DND-41 (cell line): Measurements from ENCODE around the gene CELF5.

Experiments
- CTCF ChIP-seq: IDR thresholded peaks from 2 replicates; pipeline ENCODE4 v1.5.1; 2012; ENCODE audit warnings: borderline replicate concordance, low read length, moderate library complexity, mild to moderate bottlenecking; ENCODE audit not compliant: poor library complexity, severe bottlenecking; ENCODE audit errors: extremely low read depth
- EZH2 ChIP-seq: IDR thresholded peaks from 3 replicates; pipeline ENCODE4 v1.6.1; 2012; ENCODE audit warnings: borderline replicate concordance, low read depth, mild to moderate bottlenecking, moderate library complexity, low read length, inconsistent platforms; ENCODE audit not compliant: severe bottlenecking

GRCh38 chr19:3248728-3249326, 24.4 kb downstream of the CELF5 start:
- TF ChIP-seq CTCF (no peak), EZH2 (no peak)
